Esophagus muscularis mucosa (tissue), 4 donors: Measurements from ENCODE around the gene SPACA7. TPM values are rescaled to one million over a fixed set of nuclear protein-coding genes. Genes with fewer than 3 reads are reported as not detected.

ENCODE experiments used
- DNase-seq: peaks from one replicate; pipeline ENCODE4 v3.0.0-alpha.2; 2017; ENCODE audit errors: extremely low spot score
- H3K27ac ChIP-seq, 4 donors: fragments of 200-600 bp; sonication (generic); replicated peaks in 1 of 4; 1 replicate in 3 of 4; 2 replicates in 1 of 4; pipeline ENCODE4 v1.5.1; 2016 to 2019; ENCODE audit warnings: mild to moderate bottlenecking in 1 of 4
- H3K27me3 ChIP-seq, 4 donors: fragments of 200-600 bp; sonication (generic); one replicate each; pipeline versions ENCODE4 v1.5.1 to v1.6.0; 2016 to 2019
- H3K36me3 ChIP-seq, 4 donors: fragments of 200-600 bp; sonication (generic); one replicate each; pipeline ENCODE4 v1.5.1; 2016 to 2019
- H3K4me1 ChIP-seq, 4 donors: fragments of 200-600 bp; sonication (generic); one replicate each; pipeline ENCODE4 v1.5.1; 2016 to 2019
- H3K4me3 ChIP-seq, 4 donors: fragments of 200-600 bp; sonication (generic); 1 replicate in 2 of 4; 2 replicates in 2 of 4; pipeline ENCODE4 v1.5.1; 2016 to 2019; ENCODE audit warnings: mild to moderate bottlenecking in 4 of 4, moderate library complexity in 1 of 4
- H3K9me3 ChIP-seq, 4 donors: fragments of 200-600 bp; sonication (generic); 1 replicate in 3 of 4; 2 replicates in 1 of 4; pipeline ENCODE4 v1.5.1; 2016 to 2019
- CTCF ChIP-seq, 3 experiments: fragments of 200-600 bp in 2 of 3; fragments of 450-650 bp in 1 of 3; sonication (generic) in 2 of 3; IDR thresholded peaks; one replicate each; pipeline ENCODE4 v1.5.1; 2017 to 2019; ENCODE audit warnings: antibody characterized with exemption in 3 of 3, mild to moderate bottlenecking in 2 of 3, moderate library complexity in 1 of 3
- EP300 ChIP-seq: sonication (generic); formaldehyde crosslinking; IDR thresholded peaks from one replicate; pipeline ENCODE4 v1.6.1; 2017; ENCODE audit warnings: antibody characterized with exemption
- POLR2A ChIP-seq: fragments of 450-650 bp; IDR thresholded peaks from one replicate; pipeline ENCODE4 v1.6.1; 2017; ENCODE audit warnings: antibody characterized with exemption, moderate library complexity, mild to moderate bottlenecking, low read depth
- POLR2AphosphoS5 ChIP-seq, 2 donors: sonication (generic); formaldehyde crosslinking; IDR thresholded peaks; one replicate each; pipeline ENCODE4 v1.6.1; 2017; ENCODE audit warnings: antibody characterized with exemption in 2 of 2
- WGBS: methylation state at CpG from one replicate; pipeline ENCODE4 v1.1.5; 2018; 5-methylcytosine and 5-hydroxymethylcytosine counted together
- intact Hi-C: fragments of 100-400 bp; cut with DNase I; formaldehyde crosslinking; loops from one replicate; pipeline ENCODE4 v1.15.1; 2023
- total RNA-seq, 4 donors: library from RNA; depleted of rRNA; stranded (reverse); fragments of >200 nt; gene quantifications; one replicate each; pipeline versions ENCODE4 v1.1.0 to v1.2.1, GENCODE V29; 2016

The SPACA7 gene
- total RNA-seq, 4 donors from 2014 or later: not detected

- Histone ChIP-seq H3K4me3 (no peak overlapping the region), H3K27ac (no peak overlapping the region), H3K36me3 (no peaks in the 10 kb centered on the region), H3K4me1 (no peaks in the 10 kb centered on the region), H3K9me3 (peaks cover 0 to 13% (median 6%) of the 10 kb centered on the region in 4 donors), H3K27me3 (peaks cover 0 to 31% (median 0%) of the 10 kb centered on the region in 4 donors)
- DNase-seq: no peak
- WGBS: 73% methylated on average over 13 of the region's 13 CpGs
- TF ChIP-seq EP300: no peak
- TF ChIP-seq POLR2A: no peak
- no peak for TF ChIP-seq POLR2AphosphoS5 (IDR thresholded peaks at IDR 0.05)
- no peak for TF ChIP-seq CTCF (IDR thresholded peaks at IDR 0.05)
- intact Hi-C loops: no loop called here
Observed at GRCh38 chr13:112356190-112356589, 20.0 kb upstream of the SPACA7 start.

- no peak for TF ChIP-seq POLR2AphosphoS5 (IDR thresholded peaks at IDR 0.05)
- TF ChIP-seq EP300: no peak
- TF ChIP-seq CTCF (IDR thresholded peaks at IDR 0.05): no peak
- TF ChIP-seq POLR2A: no peak
- DNase-seq: no peak
- H3K9me3 ChIP-seq: peaks cover 0 to 21% (median 10%) of the 10 kb centered on the region in 4 donors
- no peak overlapping the region for H3K4me3 ChIP-seq
- 92% methylated on average over 4 of the region's 4 CpGs for WGBS
- H3K27ac ChIP-seq: no peak overlapping the region
- intact Hi-C loops: no loop called here
- no peaks in the 10 kb centered on the region for H3K36me3 ChIP-seq
- peaks cover 0 to 26% (median 0%) of the 10 kb centered on the region in 4 donors for H3K27me3 ChIP-seq
- no peaks in the 10 kb centered on the region for H3K4me1 ChIP-seq
Observed at GRCh38 chr13:112358156-112358555, 18.0 kb upstream of the SPACA7 start.

GRCh38 chr13:112362021-112362420 lies 14.1 kb upstream of the SPACA7 start:
- H3K4me3 ChIP-seq: no peak overlapping the region
- peaks cover 0 to 31% (median 2%) of the 10 kb centered on the region in 4 donors for H3K27me3 ChIP-seq
- H3K4me1 ChIP-seq: no peaks in the 10 kb centered on the region
- no peak for DNase-seq
- peaks cover 0 to 35% (median 19%) of the 10 kb centered on the region in 4 donors for H3K9me3 ChIP-seq
- H3K27ac ChIP-seq: no peak overlapping the region
- no peak for TF ChIP-seq CTCF (IDR thresholded peaks at IDR 0.05)
- no peak for TF ChIP-seq POLR2AphosphoS5 (IDR thresholded peaks at IDR 0.05)
- TF ChIP-seq POLR2A: no peak
- H3K36me3 ChIP-seq: no peaks in the 10 kb centered on the region
- WGBS: 82% methylated on average over 5 of the region's 5 CpGs
- intact Hi-C loops: no loop called here

GRCh38 chr13:112363867-112364528 lies 12.2 kb upstream of the SPACA7 start:
- DNase-seq: peak; percentile 57
- no peak overlapping the region for H3K27ac ChIP-seq
- peaks cover 0 to 46% (median 20%) of the 10 kb centered on the region in 4 donors for H3K9me3 ChIP-seq
- no peak for TF ChIP-seq EP300
- TF ChIP-seq POLR2A: no peak
- no peak for TF ChIP-seq POLR2AphosphoS5 (IDR thresholded peaks at IDR 0.05)
- H3K27me3 ChIP-seq: peaks cover 0 to 31% (median 2%) of the 10 kb centered on the region in 4 donors
- no peak overlapping the region for H3K4me3 ChIP-seq
- intact Hi-C loops: no loop called here
- no peaks in the 10 kb centered on the region for H3K36me3 ChIP-seq
- WGBS: 56% methylated on average over 12 of the region's 12 CpGs
- H3K4me1 ChIP-seq: no peaks in the 10 kb centered on the region

GRCh38 chr13:112366907-112367646 lies 9.1 kb upstream of the SPACA7 start:
- H3K27me3 ChIP-seq: peaks cover 0 to 31% (median 2%) of the 10 kb centered on the region in 4 donors
- H3K27ac ChIP-seq: no peak overlapping the region
- no peak for TF ChIP-seq CTCF (IDR thresholded peaks at IDR 0.05)
- no peak overlapping the region for H3K4me3 ChIP-seq
- 66% methylated on average over 4 of the region's 4 CpGs for WGBS
- H3K4me1 ChIP-seq: no peaks in the 10 kb centered on the region
- DNase-seq: peak; percentile 84
- H3K9me3 ChIP-seq: peaks cover 0 to 26% (median 9%) of the 10 kb centered on the region in 4 donors
- intact Hi-C loops: no loop called here
- no peaks in the 10 kb centered on the region for H3K36me3 ChIP-seq
